ENCODE measurements around the gene HOXA3. TPM values are rescaled to one million over a fixed set of nuclear protein-coding genes. Genes with fewer than 3 reads are reported as not detected.

The HOXA3 gene
- total RNA-seq, 2 donors from 2014 or later, result 0.68 to 0.74 TPM

Small RNA genes lying within 50 kb of the gene (microRNA-seq; reads per million reads assigned to microRNA genes)
- gene MIR196B, result 9.9 to 16.3 reads per million in 2 donors

Other genes starting within 250 kb of the HOXA3 start
- under 1 TPM; 0.12 to 0.26 TPM for gene HOXA1, start 56.6 kb downstream of the HOXA3 start, total RNA-seq
- gene HOXA2, start 49.9 kb downstream of the HOXA3 start, total RNA-seq, result under 1 TPM; 0.13 to 0.38 TPM
- gene HOXA4, start 21.8 kb downstream of the HOXA3 start, total RNA-seq, result 1 to 10 TPM in 1 of 2 donors, under 1 TPM in 1; 0.97 to 1.0 TPM
- gene HOXA5, start 8.9 kb downstream of the HOXA3 start, total RNA-seq, result under 1 TPM in 1 of 2 donors, not detected in 1; 0.27 TPM
- not detected for gene HOXA6, start 4.8 kb downstream of the HOXA3 start, total RNA-seq
- under 1 TPM; 0.12 to 0.39 TPM for gene HOXA7, start 4.1 kb upstream of the HOXA3 start, total RNA-seq
- gene HOXA9, start 13.0 kb upstream of the HOXA3 start, total RNA-seq, result not detected
- gene HOXA10, start 21.7 kb upstream of the HOXA3 start, total RNA-seq, result under 1 TPM; 0.10 to 0.21 TPM
- gene HOXA11, start 32.6 kb upstream of the HOXA3 start, total RNA-seq, result not detected
- not detected for gene HOXA13, start 47.5 kb upstream of the HOXA3 start, total RNA-seq
- gene EVX1, start 90.2 kb upstream of the HOXA3 start, total RNA-seq, result not detected

Measured in left cardiac atrium (tissue), 2 donors.